Measurements from ENCODE around the gene FBXO15. TPM values are rescaled to one million over a fixed set of nuclear protein-coding genes. Genes with fewer than 3 reads are reported as not detected.

FBXO15 gene
- total and polyA plus RNA-seq, 2 donors (not counting 1 experiment from before 2014, with no cell fraction given) = 0.77 to 0.83 TPM

DNA sequence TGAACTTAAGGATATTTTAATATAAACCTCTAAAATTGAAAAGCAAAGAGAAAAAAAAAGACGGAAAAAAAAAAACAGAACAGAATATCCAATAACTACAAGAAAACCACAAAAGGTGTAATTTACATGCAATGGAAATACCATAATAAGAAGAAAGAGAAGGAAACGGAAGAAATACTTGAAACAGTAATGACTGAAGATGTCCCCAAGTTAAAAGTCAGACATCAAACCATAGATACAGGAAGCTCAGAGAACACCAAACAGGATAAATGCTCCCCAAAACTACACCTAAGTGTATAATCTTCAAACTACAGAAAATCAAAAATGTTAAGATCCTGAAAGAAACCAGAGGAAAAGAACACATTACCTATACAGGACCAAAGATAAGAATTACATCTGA is 39.2 kb downstream of the FBXO15 start:
- H3K4me1 ChIP-seq (ENCODE audit: control insufficient read depth, extremely low read depth, insufficient read depth, low read length) = no peaks in the 10 kb centered on the region
- no peak overlapping the region for H3K4me2 ChIP-seq (ENCODE audit: extremely low read depth, insufficient read depth, low read length)
- no peak overlapping the region for H3K27ac ChIP-seq (ENCODE audit: insufficient read depth, low read length)
- no peaks in the 10 kb centered on the region for H3K9me3 ChIP-seq (ENCODE audit: control insufficient read depth, insufficient read depth, low read depth, low read length)
- no peak overlapping the region for H3K4me3 ChIP-seq (replicated peaks in 1 of 4; ENCODE audit: control extremely low read depth in 1 of 4, insufficient read depth in 1 of 4, low read depth in 3 of 4, low read length in 4 of 4)
- H3K79me2 ChIP-seq (ENCODE audit: control insufficient read depth, insufficient read depth, low read length) = no peaks in the 10 kb centered on the region
- H3K36me3 ChIP-seq (ENCODE audit: control insufficient read depth, insufficient read depth, low read length) = no peaks in the 10 kb centered on the region
- H2AFZ ChIP-seq (ENCODE audit: low read length) = no peak overlapping the region
- DNase-seq (ENCODE audit: low read depth in 2 of 2) = no peak
- no peak overlapping the region for H3K9ac ChIP-seq (ENCODE audit: insufficient read depth, low read length)
- no peaks in the 10 kb centered on the region for H3K27me3 ChIP-seq (ENCODE audit: control insufficient read depth, insufficient read depth, low read length)
- H4K20me1 ChIP-seq (ENCODE audit: control insufficient read depth, extremely low read depth, insufficient read depth, low read length) = no peaks in the 10 kb centered on the region
- no peak for TF ChIP-seq EZH2 (IDR thresholded peaks at IDR 0.05; ENCODE audit: low read length, missing control alignments)
- TF ChIP-seq, protein P1, sequence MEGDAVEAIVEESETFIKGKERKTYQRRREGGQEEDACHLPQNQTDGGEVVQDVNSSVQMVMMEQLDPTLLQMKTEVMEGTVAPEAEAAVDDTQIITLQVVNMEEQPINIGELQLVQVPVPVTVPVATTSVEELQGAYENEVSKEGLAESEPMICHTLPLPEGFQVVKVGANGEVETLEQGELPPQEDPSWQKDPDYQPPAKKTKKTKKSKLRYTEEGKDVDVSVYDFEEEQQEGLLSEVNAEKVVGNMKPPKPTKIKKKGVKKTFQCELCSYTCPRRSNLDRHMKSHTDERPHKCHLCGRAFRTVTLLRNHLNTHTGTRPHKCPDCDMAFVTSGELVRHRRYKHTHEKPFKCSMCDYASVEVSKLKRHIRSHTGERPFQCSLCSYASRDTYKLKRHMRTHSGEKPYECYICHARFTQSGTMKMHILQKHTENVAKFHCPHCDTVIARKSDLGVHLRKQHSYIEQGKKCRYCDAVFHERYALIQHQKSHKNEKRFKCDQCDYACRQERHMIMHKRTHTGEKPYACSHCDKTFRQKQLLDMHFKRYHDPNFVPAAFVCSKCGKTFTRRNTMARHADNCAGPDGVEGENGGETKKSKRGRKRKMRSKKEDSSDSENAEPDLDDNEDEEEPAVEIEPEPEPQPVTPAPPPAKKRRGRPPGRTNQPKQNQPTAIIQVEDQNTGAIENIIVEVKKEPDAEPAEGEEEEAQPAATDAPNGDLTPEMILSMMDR (conservative IDR thresholded peaks at IDR 0.05 in 1 of 2, IDR thresholded peaks at IDR 0.05 in 1 of 2; ENCODE audit: low read depth in 1 of 2, low read length in 2 of 2) = no peak

DNA sequence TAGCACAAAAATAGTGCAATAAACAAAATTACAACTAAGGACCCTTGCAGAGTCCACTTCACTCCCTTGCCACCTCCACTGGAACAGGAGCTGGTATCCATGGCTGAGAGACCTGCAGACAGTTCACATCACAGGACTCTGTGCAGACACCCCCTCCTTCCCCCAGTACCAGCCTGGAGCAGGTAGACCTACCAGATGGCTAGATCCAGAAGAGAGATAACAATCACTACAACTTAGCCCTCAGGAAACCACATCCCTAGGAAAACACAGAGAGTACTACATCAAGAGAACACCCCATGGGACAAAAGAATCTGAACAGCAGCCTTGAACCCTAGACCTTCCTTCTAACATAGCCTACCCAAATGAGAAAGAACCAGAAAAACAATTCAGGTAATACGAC is 49.8 kb downstream of the FBXO15 start:
- Histone ChIP-seq H3K36me3 (ENCODE audit: control insufficient read depth, insufficient read depth, low read length) (no peaks in the 10 kb centered on the region), H3K4me1 (ENCODE audit: control insufficient read depth, extremely low read depth, insufficient read depth, low read length) (no peaks in the 10 kb centered on the region), H3K27me3 (ENCODE audit: control insufficient read depth, insufficient read depth, low read length) (no peaks in the 10 kb centered on the region), H3K9me3 (ENCODE audit: control insufficient read depth, insufficient read depth, low read depth, low read length) (no peaks in the 10 kb centered on the region), H3K79me2 (ENCODE audit: control insufficient read depth, insufficient read depth, low read length) (no peaks in the 10 kb centered on the region), H3K4me2 (ENCODE audit: extremely low read depth, insufficient read depth, low read length) (no peak overlapping the region), H3K27ac (ENCODE audit: insufficient read depth, low read length) (no peak overlapping the region), H4K20me1 (ENCODE audit: control insufficient read depth, extremely low read depth, insufficient read depth, low read length) (no peaks in the 10 kb centered on the region), H2AFZ (ENCODE audit: low read length) (no peak overlapping the region), H3K9ac (ENCODE audit: insufficient read depth, low read length) (no peak overlapping the region), H3K4me3 (replicated peaks in 1 of 4; ENCODE audit: control extremely low read depth in 1 of 4, insufficient read depth in 1 of 4, low read depth in 3 of 4, low read length in 4 of 4) (no peak overlapping the region)
- TF ChIP-seq, protein P1 (conservative IDR thresholded peaks at IDR 0.05 in 1 of 2, IDR thresholded peaks at IDR 0.05 in 1 of 2; ENCODE audit: low read depth in 1 of 2, low read length in 2 of 2) = no peak
- no peak for TF ChIP-seq EZH2 (IDR thresholded peaks at IDR 0.05; ENCODE audit: low read length, missing control alignments)
- no peak for DNase-seq (ENCODE audit: low read depth in 2 of 2)

DNA sequence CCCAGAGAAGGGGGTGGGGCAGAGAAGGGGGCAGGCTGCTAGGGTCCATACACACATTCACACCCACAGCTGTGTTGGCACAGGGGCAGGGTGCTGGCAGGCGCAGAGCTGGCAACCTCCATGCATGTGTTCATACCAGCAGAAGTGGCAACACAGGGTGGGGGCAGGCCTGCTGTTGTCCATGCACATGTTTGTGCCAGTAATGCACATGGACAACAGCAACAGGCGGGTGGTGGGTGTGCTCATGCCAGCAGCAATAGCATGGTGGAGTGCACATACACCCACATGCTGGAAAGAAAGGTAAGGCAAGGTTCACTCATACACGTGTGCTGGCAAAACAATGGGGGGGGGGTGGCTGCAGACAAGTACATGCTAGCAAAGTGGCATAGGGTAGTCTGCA is 54.7 kb downstream of the FBXO15 start:
- no peaks in the 10 kb centered on the region for H3K4me1 ChIP-seq (ENCODE audit: control insufficient read depth, extremely low read depth, insufficient read depth, low read length)
- no peaks in the 10 kb centered on the region for H3K79me2 ChIP-seq (ENCODE audit: control insufficient read depth, insufficient read depth, low read length)
- no peaks in the 10 kb centered on the region for H3K36me3 ChIP-seq (ENCODE audit: control insufficient read depth, insufficient read depth, low read length)
- H2AFZ ChIP-seq (ENCODE audit: low read length) = no peak overlapping the region
- TF ChIP-seq, protein P1 (conservative IDR thresholded peaks at IDR 0.05 in 1 of 2, IDR thresholded peaks at IDR 0.05 in 1 of 2; ENCODE audit: low read depth in 1 of 2, low read length in 2 of 2) = no peak
- TF ChIP-seq EZH2 (IDR thresholded peaks at IDR 0.05; ENCODE audit: low read length, missing control alignments) = no peak
- H3K9me3 ChIP-seq (ENCODE audit: control insufficient read depth, insufficient read depth, low read depth, low read length) = no peaks in the 10 kb centered on the region
- no peak overlapping the region for H3K4me2 ChIP-seq (ENCODE audit: extremely low read depth, insufficient read depth, low read length)
- no peaks in the 10 kb centered on the region for H3K27me3 ChIP-seq (ENCODE audit: control insufficient read depth, insufficient read depth, low read length)
- H3K4me3 ChIP-seq (replicated peaks in 1 of 4; ENCODE audit: control extremely low read depth in 1 of 4, insufficient read depth in 1 of 4, low read depth in 3 of 4, low read length in 4 of 4) = no peak overlapping the region
- no peak overlapping the region for H3K27ac ChIP-seq (ENCODE audit: insufficient read depth, low read length)
- no peaks in the 10 kb centered on the region for H4K20me1 ChIP-seq (ENCODE audit: control insufficient read depth, extremely low read depth, insufficient read depth, low read length)
- DNase-seq (ENCODE audit: low read depth in 2 of 2) = no peak
- H3K9ac ChIP-seq (ENCODE audit: insufficient read depth, low read length) = no peak overlapping the region

Data from fibroblast of lung (primary cell).